SU-DHL-6 (cell line): Measurements from ENCODE around the gene ARHGAP33.

Experiments used
- EZH2phosphoT487 ChIP-seq: fragments of 200-600 bp; sonication (generic), shearing (Covaris generic); conservative IDR thresholded peaks from 2 replicates; pipeline ENCODE4 v1.6.1; 2018; ENCODE audit warnings: mild to moderate bottlenecking, antibody characterized with exemption, low read length, moderate library complexity, mixed read lengths
- TF ChIP-seq, protein P1 (sequence below): fragments of 200-600 bp; sonication (generic); IDR thresholded peaks from one replicate; pipeline ENCODE4 v1.5.1; 2017; ENCODE audit warnings: antibody characterized with exemption, mild to moderate bottlenecking, low read length, moderate library complexity; ENCODE audit not compliant: insufficient read depth, poor library complexity, severe bottlenecking

DNA sequence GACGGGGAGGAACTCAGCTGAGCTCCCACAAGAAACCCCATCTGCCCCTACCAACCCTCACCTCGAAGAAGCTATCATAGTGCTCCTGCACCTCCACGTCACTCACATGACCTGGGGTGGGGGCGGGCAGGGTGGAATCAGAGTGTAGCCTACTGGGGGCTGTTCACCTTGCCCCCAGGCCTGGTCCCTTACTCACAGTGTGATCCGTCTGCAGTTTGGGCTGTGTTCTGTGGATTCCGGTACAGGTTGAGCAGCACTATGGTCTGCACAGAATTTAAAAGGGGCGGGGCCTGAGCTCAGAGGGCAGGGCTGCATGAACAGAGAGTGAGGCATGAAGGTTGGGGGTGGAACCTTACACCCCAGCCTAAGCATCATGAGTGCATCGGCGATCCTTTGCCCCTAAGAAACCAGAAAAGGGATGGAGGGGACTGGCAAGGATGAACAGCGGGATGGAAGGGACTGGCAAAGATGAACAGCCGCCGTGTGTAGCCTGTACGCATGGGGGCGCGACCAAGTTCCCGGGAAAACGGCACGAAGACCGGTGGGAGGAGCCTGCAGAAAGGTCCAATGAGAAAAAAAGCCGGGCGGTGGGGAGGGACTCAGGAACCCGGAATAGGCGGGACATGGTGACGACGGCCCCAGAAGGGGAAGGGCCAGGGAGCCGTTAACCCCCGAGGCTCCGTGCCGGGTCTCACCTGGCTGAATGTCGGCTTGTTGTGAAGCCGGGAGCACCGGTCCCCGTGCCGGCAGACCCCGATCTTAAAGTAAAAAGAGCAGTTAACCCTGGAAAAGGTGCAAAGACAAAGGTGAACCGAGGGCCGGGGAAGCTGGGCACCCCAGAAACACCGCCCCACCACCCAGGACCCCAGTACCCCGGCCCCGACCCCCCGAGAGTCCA is 30.7 kb upstream of the ARHGAP33 start:
- TF ChIP-seq, protein P1, sequence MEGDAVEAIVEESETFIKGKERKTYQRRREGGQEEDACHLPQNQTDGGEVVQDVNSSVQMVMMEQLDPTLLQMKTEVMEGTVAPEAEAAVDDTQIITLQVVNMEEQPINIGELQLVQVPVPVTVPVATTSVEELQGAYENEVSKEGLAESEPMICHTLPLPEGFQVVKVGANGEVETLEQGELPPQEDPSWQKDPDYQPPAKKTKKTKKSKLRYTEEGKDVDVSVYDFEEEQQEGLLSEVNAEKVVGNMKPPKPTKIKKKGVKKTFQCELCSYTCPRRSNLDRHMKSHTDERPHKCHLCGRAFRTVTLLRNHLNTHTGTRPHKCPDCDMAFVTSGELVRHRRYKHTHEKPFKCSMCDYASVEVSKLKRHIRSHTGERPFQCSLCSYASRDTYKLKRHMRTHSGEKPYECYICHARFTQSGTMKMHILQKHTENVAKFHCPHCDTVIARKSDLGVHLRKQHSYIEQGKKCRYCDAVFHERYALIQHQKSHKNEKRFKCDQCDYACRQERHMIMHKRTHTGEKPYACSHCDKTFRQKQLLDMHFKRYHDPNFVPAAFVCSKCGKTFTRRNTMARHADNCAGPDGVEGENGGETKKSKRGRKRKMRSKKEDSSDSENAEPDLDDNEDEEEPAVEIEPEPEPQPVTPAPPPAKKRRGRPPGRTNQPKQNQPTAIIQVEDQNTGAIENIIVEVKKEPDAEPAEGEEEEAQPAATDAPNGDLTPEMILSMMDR: no peak
- no peak for TF ChIP-seq EZH2phosphoT487
